ENCODE measurements around the gene FADS3.

DNA sequence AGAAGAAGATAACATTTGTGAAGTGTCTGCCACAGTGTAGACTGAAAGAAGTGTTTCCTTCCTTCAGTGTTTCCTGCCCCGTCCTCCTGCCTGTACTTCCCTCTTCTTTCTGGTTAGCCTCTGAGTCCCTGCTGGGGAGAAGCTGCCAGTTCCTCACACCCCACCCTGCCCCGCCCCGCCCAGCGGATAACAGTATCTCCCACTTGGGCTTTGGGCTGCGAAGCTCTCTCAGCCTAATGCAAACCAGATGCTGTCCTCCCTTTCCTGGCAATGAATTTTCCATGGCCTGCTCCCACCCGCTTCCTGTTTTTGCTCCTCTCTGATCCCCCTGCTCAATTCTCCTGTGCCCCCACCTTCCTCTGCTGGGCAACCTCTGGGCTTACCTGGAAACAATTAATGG is 31.2 kb upstream of the FADS3 start:
- TF ChIP-seq, protein P1, sequence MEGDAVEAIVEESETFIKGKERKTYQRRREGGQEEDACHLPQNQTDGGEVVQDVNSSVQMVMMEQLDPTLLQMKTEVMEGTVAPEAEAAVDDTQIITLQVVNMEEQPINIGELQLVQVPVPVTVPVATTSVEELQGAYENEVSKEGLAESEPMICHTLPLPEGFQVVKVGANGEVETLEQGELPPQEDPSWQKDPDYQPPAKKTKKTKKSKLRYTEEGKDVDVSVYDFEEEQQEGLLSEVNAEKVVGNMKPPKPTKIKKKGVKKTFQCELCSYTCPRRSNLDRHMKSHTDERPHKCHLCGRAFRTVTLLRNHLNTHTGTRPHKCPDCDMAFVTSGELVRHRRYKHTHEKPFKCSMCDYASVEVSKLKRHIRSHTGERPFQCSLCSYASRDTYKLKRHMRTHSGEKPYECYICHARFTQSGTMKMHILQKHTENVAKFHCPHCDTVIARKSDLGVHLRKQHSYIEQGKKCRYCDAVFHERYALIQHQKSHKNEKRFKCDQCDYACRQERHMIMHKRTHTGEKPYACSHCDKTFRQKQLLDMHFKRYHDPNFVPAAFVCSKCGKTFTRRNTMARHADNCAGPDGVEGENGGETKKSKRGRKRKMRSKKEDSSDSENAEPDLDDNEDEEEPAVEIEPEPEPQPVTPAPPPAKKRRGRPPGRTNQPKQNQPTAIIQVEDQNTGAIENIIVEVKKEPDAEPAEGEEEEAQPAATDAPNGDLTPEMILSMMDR (IDR thresholded peaks at IDR 0.05; ENCODE audit: borderline replicate concordance, extremely low read depth, low read length, poor library complexity, severe bottlenecking) = no peak
- no peak for TF ChIP-seq EZH2 (IDR thresholded peaks at IDR 0.05; ENCODE audit: borderline replicate concordance, low read depth, low read length, severe bottlenecking)
